MV-4-11 (cell line): ENCODE results near the gene TTC1.

Source experiments
- DNase-seq: peaks from one replicate; lab custom pipeline; 2025; lab: John Stamatoyannopoulos, UW

The TTC1 gene

GRCh38 chr5:160088805-160089204, 79.9 kb downstream of the TTC1 start:
- peak; percentile 66 for DNase-seq

GRCh38 chr5:160089531-160089930, 80.6 kb downstream of the TTC1 start:
- peak; percentile 71 for DNase-seq

GRCh38 chr5:160090059-160090458, 81.1 kb downstream of the TTC1 start:
- DNase-seq, result no peak

- peak; percentile 25 for DNase-seq
These were observed 83.6 kb downstream of the TTC1 start for GRCh38 chr5:160092514-160092913.

GRCh38 chr5:160092960-160093707, 84.2 kb downstream of the TTC1 start:
- peak; percentile 63 for DNase-seq

GRCh38 chr5:160096178-160096577, 87.2 kb downstream of the TTC1 start:
- DNase-seq, result no peak

- DNase-seq, result peak; percentile 94
These were observed 89.1 kb downstream of the TTC1 start for GRCh38 chr5:160097991-160098390.

- peak; percentile 89 for DNase-seq
These were observed 96.9 kb downstream of the TTC1 start for GRCh38 chr5:160105686-160106360.

GRCh38 chr5:160108124-160108523, 99.2 kb downstream of the TTC1 start:
- DNase-seq, result no peak
